ENCODE measurements around the gene MAGI2. TPM values are rescaled to one million over a fixed set of nuclear protein-coding genes. Genes with fewer than 3 reads are reported as not detected.
A peak's percentile ranks its signal among the peaks of the same experiment; 100 is the strongest.
"Not testable (repeated sequence)": the region's sequence is repeated elsewhere in the genome, so short reads cannot be mapped to it uniquely, and the experiment has no call there.

MAGI2 gene
- total and polyA plus RNA-seq, 2 donors from 2014 or later, result 4.4 to 9.0 TPM

- Histone ChIP-seq H3K9ac (ENCODE audit: low read length in 3 of 3) (no peak overlapping the region), H3K36me3 (ENCODE audit: control insufficient read depth in 2 of 3, insufficient read depth in 3 of 3, low read length in 3 of 3) (no peaks in the 10 kb centered on the region), H3K4me3 (ENCODE audit: low read length in 3 of 3) (no peak overlapping the region), H3K4me1 (ENCODE audit: control insufficient read depth in 2 of 3, insufficient read depth in 2 of 3, low read depth in 1 of 3, low read length in 3 of 3) (no peaks in the 10 kb centered on the region), H3K27ac (ENCODE audit: low read depth in 2 of 2, low read length in 2 of 2) (no peak overlapping the region), H3K9me3 (ENCODE audit: control insufficient read depth in 2 of 3, insufficient read depth in 1 of 3, low read length in 3 of 3) (no peaks in the 10 kb centered on the region), H3K27me3 (ENCODE audit: control insufficient read depth, insufficient read depth, low read length) (no peaks in the 10 kb centered on the region)
- FAIRE-seq (no peak), DNase-seq (no peak)
- no peak for TF ChIP-seq CTCF (IDR thresholded peaks at IDR 0.05; ENCODE audit: borderline replicate concordance, extremely low read depth, insufficient read depth)
- intact Hi-C loops (cut with DNase I), result no loop called here
Observed at GRCh38 chr7:78521961-78522360, 931.5 kb downstream of the MAGI2 start.

- Histone ChIP-seq H3K27me3 (ENCODE audit: control insufficient read depth, insufficient read depth, low read length) (no peaks in the 10 kb centered on the region), H3K9ac (ENCODE audit: low read length in 3 of 3) (no peak overlapping the region), H3K4me1 (ENCODE audit: control insufficient read depth in 2 of 3, insufficient read depth in 2 of 3, low read depth in 1 of 3, low read length in 3 of 3) (no peaks in the 10 kb centered on the region), H3K27ac (ENCODE audit: low read depth in 2 of 2, low read length in 2 of 2) (no peak overlapping the region), H3K4me3 (ENCODE audit: low read length in 3 of 3) (no peak overlapping the region), H3K9me3 (ENCODE audit: control insufficient read depth in 2 of 3, insufficient read depth in 1 of 3, low read length in 3 of 3) (no peaks in the 10 kb centered on the region), H3K36me3 (ENCODE audit: control insufficient read depth in 2 of 3, insufficient read depth in 3 of 3, low read length in 3 of 3) (no peaks in the 10 kb centered on the region)
- TF ChIP-seq CTCF (IDR thresholded peaks at IDR 0.05; ENCODE audit: borderline replicate concordance, extremely low read depth, insufficient read depth), result no peak
- intact Hi-C loops (cut with DNase I), result no loop called here
- FAIRE-seq (no peak), DNase-seq (no peak)
Observed at GRCh38 chr7:78516450-78516849, 937.0 kb downstream of the MAGI2 start.

GRCh38 chr7:78514634-78515033, 938.8 kb downstream of the MAGI2 start:
- FAIRE-seq (no peak), DNase-seq (no peak)
- no peaks in the 10 kb centered on the region for H3K27me3 ChIP-seq (ENCODE audit: control insufficient read depth, insufficient read depth, low read length)
- H3K36me3 ChIP-seq (ENCODE audit: control insufficient read depth in 2 of 3, insufficient read depth in 3 of 3, low read length in 3 of 3), result no peaks in the 10 kb centered on the region
- no peaks in the 10 kb centered on the region for H3K9me3 ChIP-seq (ENCODE audit: control insufficient read depth in 2 of 3, insufficient read depth in 1 of 3, low read length in 3 of 3)
- no peak overlapping the region for H3K27ac ChIP-seq (ENCODE audit: low read depth in 2 of 2, low read length in 2 of 2)
- intact Hi-C loops (cut with DNase I), result no loop called here
- no peak for TF ChIP-seq CTCF (IDR thresholded peaks at IDR 0.05; ENCODE audit: borderline replicate concordance, extremely low read depth, insufficient read depth)
- no peaks in the 10 kb centered on the region for H3K4me1 ChIP-seq (ENCODE audit: control insufficient read depth in 2 of 3, insufficient read depth in 2 of 3, low read depth in 1 of 3, low read length in 3 of 3)
- no peak overlapping the region for H3K9ac ChIP-seq (ENCODE audit: low read length in 3 of 3)
- H3K4me3 ChIP-seq (ENCODE audit: low read length in 3 of 3), result no peak overlapping the region

- H3K36me3 ChIP-seq (ENCODE audit: control insufficient read depth in 2 of 3, insufficient read depth in 3 of 3, low read length in 3 of 3), result no peaks in the 10 kb centered on the region
- H3K4me1 ChIP-seq (ENCODE audit: control insufficient read depth in 2 of 3, insufficient read depth in 2 of 3, low read depth in 1 of 3, low read length in 3 of 3), result no peaks in the 10 kb centered on the region
- intact Hi-C loops (cut with DNase I), result no loop called here
- peak; percentile 62 for TF ChIP-seq CTCF (IDR thresholded peaks at IDR 0.05; ENCODE audit: borderline replicate concordance, extremely low read depth, insufficient read depth)
- peak in 3 of 5 donors; percentile 31 to 67 (median 58) for DNase-seq
- no peak overlapping the region for H3K9ac ChIP-seq (ENCODE audit: low read length in 3 of 3)
- H3K27ac ChIP-seq (ENCODE audit: low read depth in 2 of 2, low read length in 2 of 2), result no peak overlapping the region
- H3K9me3 ChIP-seq (ENCODE audit: control insufficient read depth in 2 of 3, insufficient read depth in 1 of 3, low read length in 3 of 3), result no peaks in the 10 kb centered on the region
- H3K4me3 ChIP-seq (ENCODE audit: low read length in 3 of 3), result no peak overlapping the region
- FAIRE-seq, result peak; percentile 13
- H3K27me3 ChIP-seq (ENCODE audit: control insufficient read depth, insufficient read depth, low read length), result no peaks in the 10 kb centered on the region
Observed at GRCh38 chr7:78510580-78511188, 942.8 kb downstream of the MAGI2 start.

GRCh38 chr7:78503301-78503700, 950.2 kb downstream of the MAGI2 start:
- H3K36me3 ChIP-seq (ENCODE audit: control insufficient read depth in 2 of 3, insufficient read depth in 3 of 3, low read length in 3 of 3); H3K27me3 ChIP-seq (ENCODE audit: control insufficient read depth, insufficient read depth, low read length); H3K9ac ChIP-seq (ENCODE audit: low read length in 3 of 3); FAIRE-seq; H3K9me3 ChIP-seq (ENCODE audit: control insufficient read depth in 2 of 3, insufficient read depth in 1 of 3, low read length in 3 of 3); H3K4me3 ChIP-seq (ENCODE audit: low read length in 3 of 3); DNase-seq; intact Hi-C loops (cut with DNase I); H3K27ac ChIP-seq (ENCODE audit: low read depth in 2 of 2, low read length in 2 of 2); H3K4me1 ChIP-seq (ENCODE audit: control insufficient read depth in 2 of 3, insufficient read depth in 2 of 3, low read depth in 1 of 3, low read length in 3 of 3): not testable (repeated sequence)
